ENCODE results near the gene FOXF1.

Gene FOXF1

DNA sequence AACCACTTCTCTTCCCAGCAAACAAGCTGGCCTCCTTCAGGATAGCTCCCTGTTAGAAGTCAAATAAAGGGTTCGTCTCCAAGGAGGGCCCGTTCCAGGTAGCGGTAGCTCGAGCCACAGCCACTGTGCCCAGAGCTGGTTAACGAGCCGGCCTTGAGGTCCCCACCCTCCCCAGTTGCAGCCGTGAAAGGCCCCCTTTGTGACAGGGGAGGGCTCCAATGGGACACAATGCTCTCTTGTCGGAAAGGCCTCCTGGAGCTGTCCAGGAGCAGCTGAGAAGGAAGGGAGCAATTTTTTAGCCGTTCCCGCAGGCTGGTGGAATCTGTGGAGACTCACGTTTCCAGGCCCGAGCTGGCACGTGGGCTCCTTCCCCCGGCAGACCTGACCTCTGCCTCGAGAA lies 29.9 kb upstream of the FOXF1 start:
- no peak for DNase-seq
- H3K27me3 Mint-ChIP-seq = peaks cover 44% of the 10 kb centered on the region
- H3K4me3 Mint-ChIP-seq = no peak overlapping the region
- no peaks in the 10 kb centered on the region for H3K36me3 Mint-ChIP-seq (ENCODE audit: low read depth)
- no peak overlapping the region for H3K27ac Mint-ChIP-seq
- peaks cover 2% of the 10 kb centered on the region for H3K9me3 Mint-ChIP-seq
- H3K4me1 Mint-ChIP-seq (ENCODE audit: low read depth) = no peaks in the 10 kb centered on the region

DNA sequence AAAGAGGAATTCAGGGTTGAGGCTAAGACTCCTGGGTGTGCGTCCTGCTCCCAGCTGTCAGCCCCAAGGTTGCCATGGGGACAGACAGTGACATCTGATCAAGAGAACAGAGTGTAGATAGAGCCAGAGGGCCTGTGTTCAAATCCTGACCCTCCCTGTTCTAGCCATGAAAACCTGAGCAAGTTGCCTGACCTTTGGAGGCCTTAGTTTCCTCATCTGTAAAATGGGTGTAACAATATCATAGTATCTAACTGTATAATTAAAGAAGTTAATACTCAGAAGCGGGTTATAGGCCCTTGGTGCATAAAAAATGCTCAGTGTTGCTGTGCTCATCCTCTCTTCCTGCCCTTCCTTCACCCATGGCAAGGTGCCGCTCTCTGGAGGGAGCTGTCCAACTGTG lies 28.7 kb upstream of the FOXF1 start:
- Mint-ChIP-seq H3K4me1 (ENCODE audit: low read depth) (no peaks in the 10 kb centered on the region), H3K9me3 (peaks cover 2% of the 10 kb centered on the region), H3K4me3 (no peak overlapping the region), H3K27ac (no peak overlapping the region), H3K27me3 (peaks cover 50% of the 10 kb centered on the region), H3K36me3 (ENCODE audit: low read depth) (no peaks in the 10 kb centered on the region)
- no peak for DNase-seq

DNA sequence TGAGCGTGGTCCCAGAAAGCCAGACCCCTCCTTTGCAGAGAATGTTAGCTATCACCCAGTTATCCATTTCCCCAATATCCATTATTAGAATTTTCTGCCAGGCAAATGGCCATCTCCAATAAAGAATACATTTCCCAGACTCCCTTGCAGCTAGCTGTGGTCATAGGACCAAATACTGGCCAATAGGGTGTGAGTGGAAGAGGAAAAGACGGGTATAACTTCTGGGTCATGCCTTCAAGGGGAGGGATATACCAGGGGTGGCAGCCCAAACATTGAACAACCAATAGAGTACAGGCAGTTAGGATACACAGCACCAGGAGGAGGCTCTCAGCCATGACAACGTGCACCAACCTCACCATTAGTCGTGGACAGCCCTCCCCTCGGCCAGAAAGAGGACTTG lies 26.1 kb upstream of the FOXF1 start:
- H3K27me3 Mint-ChIP-seq = peaks cover 47% of the 10 kb centered on the region
- no peak for DNase-seq
- no peaks in the 10 kb centered on the region for H3K36me3 Mint-ChIP-seq (ENCODE audit: low read depth)
- H3K9me3 Mint-ChIP-seq = peaks cover 2% of the 10 kb centered on the region
- no peak overlapping the region for H3K4me3 Mint-ChIP-seq
- H3K4me1 Mint-ChIP-seq (ENCODE audit: low read depth) = no peaks in the 10 kb centered on the region
- no peak overlapping the region for H3K27ac Mint-ChIP-seq

DNA sequence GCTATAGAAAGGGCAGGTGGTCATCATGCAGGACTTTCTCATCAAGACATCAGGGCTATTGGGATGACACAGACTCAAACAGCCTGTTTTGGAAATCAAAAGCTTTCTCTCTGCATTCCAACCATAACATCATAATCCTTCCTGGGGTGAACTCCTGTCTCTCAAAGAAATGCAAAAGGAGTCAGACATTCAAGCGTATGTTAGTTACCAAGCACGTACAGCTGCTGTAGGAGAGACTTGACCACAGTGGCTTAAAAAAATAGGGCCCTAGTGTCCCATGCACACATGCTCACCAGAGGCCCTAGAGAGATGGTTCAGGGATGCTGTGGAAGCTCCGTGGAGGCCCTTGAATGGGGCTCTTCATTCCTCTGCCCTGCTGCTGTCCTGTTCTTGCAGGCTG lies 24.6 kb upstream of the FOXF1 start:
- no peaks in the 10 kb centered on the region for H3K36me3 Mint-ChIP-seq (ENCODE audit: low read depth)
- peaks cover 2% of the 10 kb centered on the region for H3K9me3 Mint-ChIP-seq
- no peaks in the 10 kb centered on the region for H3K4me1 Mint-ChIP-seq (ENCODE audit: low read depth)
- DNase-seq = no peak
- no peak overlapping the region for H3K4me3 Mint-ChIP-seq
- peaks cover 54% of the 10 kb centered on the region for H3K27me3 Mint-ChIP-seq
- H3K27ac Mint-ChIP-seq = no peak overlapping the region

DNA sequence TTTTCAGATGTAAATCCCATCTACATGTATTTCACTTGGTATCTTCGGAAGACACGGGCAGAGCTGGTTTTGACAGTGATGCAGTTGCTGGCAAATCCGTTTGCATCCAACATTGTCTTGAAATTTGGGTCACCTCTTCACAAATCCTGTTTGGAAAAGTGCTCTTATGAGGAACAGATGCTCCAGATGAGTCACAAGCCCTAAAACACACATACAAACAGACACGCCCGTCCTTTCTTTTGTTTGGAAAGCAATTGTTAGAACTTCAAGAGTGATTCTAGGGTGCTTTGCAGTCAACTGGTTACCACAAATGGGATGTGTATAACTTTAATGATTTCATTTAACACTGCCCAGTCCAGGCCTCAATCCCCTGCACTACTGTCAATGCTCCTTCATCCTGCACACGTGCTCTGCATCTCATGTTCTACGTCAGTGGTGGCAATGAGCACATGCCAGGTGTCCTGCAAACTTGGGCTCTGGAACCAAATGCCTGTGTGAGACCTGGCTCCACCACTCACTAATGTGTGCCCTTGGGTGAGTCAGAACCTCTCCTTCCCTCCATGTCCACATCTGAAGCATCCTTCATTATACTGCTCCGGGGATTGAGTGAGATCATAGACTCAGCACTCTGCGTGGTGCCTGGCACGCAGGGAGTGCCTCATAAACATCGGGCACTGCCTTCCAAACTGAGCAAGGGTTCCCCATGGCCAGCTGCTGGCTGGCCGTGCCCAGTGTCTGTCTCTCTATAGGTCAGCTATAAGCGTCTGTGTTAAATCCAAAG lies 19.3 kb upstream of the FOXF1 start:
- DNase-seq = no peak
- Mint-ChIP-seq H3K9me3 (no peaks in the 10 kb centered on the region), H3K27me3 (peaks cover 87% of the 10 kb centered on the region), H3K27ac (no peak overlapping the region), H3K36me3 (ENCODE audit: low read depth) (no peaks in the 10 kb centered on the region), H3K4me3 (no peak overlapping the region), H3K4me1 (ENCODE audit: low read depth) (peaks cover 4% of the 10 kb centered on the region)

DNA sequence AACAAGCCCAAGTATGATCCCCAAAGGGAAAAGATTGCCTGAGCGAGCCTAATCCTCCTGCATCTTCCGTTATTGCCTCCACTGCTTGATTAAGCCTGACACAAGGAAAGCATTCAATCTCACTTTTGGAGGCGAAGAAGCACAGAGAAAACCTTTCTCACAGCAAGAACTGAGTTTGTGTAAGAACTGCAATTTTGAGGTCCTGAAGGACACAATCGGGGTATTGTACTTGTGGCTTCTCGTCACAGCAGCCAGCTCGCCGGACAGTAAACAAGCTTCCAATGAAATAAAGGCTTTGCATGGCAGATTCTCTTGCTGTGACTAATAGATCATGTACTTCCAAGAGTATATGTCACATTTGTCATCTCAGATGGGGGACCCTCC lies 18.7 kb upstream of the FOXF1 start:
- peaks cover 87% of the 10 kb centered on the region for H3K27me3 Mint-ChIP-seq
- H3K4me3 Mint-ChIP-seq = no peak overlapping the region
- H3K4me1 Mint-ChIP-seq (ENCODE audit: low read depth) = peaks cover 4% of the 10 kb centered on the region
- no peak for DNase-seq
- H3K27ac Mint-ChIP-seq = no peak overlapping the region
- no peaks in the 10 kb centered on the region for H3K9me3 Mint-ChIP-seq
- H3K36me3 Mint-ChIP-seq (ENCODE audit: low read depth) = no peaks in the 10 kb centered on the region

DNA sequence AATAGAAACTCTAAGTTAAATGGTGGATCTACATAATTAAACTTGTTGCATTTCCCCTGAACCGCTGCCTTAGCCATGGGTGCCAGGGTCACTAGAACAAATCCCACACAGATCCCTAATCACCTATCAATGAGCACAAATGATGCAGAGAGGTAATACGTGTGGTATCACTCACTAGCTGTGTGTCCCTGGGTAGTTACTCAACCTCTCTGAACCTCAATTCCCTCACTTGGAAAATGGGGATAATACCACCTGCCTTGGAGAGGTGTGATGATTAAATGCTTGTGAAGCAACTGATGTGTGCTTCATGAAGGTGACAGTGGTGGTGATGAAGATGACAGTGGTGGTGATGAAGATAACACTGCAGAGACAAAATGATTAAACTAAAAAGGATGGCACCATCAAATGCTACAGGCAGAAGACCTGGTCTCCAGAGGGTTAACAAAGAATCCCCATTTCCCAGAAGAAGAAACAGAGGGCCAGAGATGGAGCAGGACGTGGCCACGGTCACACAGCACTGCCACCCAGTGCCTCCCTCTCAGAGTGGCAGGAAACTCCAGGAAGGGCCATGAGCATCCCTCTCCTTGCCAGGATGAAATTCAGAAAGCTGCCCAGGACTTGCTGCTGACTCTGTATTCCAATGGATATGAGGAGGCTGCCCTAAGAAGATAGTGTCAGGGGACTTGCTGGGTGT lies 17.9 kb upstream of the FOXF1 start:
- Mint-ChIP-seq H3K27ac (no peak overlapping the region), H3K36me3 (ENCODE audit: low read depth) (no peaks in the 10 kb centered on the region), H3K4me1 (ENCODE audit: low read depth) (peaks cover 4% of the 10 kb centered on the region), H3K27me3 (peaks cover 91% of the 10 kb centered on the region), H3K4me3 (no peak overlapping the region), H3K9me3 (no peaks in the 10 kb centered on the region)
- no peak for DNase-seq

DNA sequence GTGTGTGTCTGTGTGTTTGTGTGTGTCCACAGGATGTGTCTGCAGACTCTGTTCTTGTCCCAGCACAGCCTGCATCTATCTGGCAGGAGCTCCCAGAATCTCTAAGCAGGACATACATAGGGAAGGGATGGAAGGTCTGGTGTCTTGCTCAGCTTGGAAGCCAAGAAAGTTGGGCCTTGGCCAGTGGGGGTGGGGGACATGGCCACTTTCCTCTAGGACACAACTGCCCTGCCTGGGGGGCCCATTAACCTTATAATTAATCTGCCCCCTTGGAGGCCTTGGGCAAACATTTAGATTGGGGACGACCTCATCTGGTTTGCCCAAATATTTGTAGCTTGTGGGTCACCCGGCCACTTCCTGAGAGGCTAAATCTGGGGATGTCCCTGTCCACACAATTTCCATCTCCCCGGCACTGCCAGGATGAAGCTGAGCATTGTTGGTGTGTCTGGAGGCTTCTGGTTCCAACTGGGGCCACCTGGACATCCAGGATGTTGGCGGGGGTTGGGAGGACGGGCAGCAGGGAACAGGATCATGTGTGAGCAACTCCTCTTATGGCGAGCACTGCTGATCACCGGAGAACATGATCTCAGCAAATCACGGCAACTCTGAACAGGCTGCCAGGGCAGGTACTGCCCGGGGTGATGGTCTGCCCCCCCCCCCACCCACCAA lies 17.2 kb upstream of the FOXF1 start:
- Mint-ChIP-seq H3K4me1 (ENCODE audit: low read depth) (peaks cover 4% of the 10 kb centered on the region), H3K9me3 (no peaks in the 10 kb centered on the region), H3K27me3 (peaks cover 92% of the 10 kb centered on the region), H3K4me3 (no peak overlapping the region), H3K36me3 (ENCODE audit: low read depth) (no peaks in the 10 kb centered on the region), H3K27ac (no peak overlapping the region)
- no peak for DNase-seq

DNA sequence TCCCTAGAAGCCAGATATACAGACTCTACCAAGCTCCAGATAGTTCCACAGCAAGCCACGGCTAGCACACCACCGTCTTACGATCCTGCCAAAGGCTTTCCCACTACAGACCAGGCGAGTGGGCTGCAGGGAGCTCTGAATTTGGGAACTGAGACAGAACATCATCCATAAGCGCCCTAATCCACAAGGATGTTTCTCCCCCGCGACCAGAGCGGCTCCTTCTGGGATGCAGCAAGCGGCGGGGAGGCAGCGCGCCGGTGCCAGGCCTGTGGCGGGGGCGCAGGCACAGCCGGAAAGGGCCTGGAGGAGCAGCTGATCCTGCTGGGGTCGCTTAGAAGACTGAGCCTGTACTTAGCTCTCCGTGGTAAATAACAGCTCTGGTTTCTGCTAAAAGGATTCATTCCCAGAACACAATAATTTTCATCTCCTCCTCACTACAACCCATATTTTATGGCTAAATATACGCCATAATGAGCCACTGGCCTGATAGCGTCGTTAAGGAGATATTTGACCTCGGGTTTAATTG lies 16.2 kb upstream of the FOXF1 start:
- no peak overlapping the region for H3K27ac Mint-ChIP-seq
- H3K4me3 Mint-ChIP-seq = no peak overlapping the region
- DNase-seq = no peak
- peaks cover 89% of the 10 kb centered on the region for H3K27me3 Mint-ChIP-seq
- peaks cover 6% of the 10 kb centered on the region for H3K4me1 Mint-ChIP-seq (ENCODE audit: low read depth)
- H3K36me3 Mint-ChIP-seq (ENCODE audit: low read depth) = no peaks in the 10 kb centered on the region
- no peaks in the 10 kb centered on the region for H3K9me3 Mint-ChIP-seq

DNA sequence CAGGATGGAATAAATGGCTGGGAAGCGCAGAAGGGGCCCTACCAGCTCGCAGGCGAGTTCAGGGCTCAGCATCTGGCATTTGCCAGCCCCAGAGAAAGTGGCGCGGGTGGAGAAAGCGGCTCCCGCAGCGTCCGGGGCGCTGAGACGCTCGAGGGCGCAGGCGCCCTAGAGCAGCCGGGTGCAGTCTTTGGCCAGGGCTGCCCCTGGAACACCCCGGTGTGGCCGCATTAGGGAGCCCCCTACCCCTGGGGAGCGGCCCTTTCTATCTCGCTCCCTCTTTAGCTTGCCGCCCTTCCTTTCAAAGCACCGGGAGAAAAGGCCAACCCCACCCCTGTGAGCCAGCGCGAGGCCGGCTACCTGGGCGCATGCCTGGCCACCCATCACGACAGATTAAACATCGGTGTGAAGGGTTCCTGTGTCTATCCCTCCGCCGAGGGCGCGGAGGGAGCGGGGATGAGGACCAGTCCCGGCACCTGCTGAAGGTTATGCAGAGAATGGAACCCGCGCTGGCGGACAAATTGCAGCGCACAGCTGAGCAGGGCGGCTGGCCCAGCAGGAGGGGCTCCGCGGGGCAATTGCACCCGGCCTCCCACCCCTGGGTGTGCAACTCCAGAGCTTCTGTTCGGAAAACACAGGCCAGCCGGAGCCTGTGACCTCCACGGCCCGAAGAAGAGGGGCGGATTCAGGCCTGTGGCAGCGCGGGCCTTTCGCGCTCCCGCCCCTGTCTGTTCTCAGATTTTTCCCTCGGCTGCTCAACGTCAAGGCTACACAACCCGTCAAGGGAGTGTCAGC lies 15.6 kb upstream of the FOXF1 start:
- Mint-ChIP-seq H3K27ac (no peak overlapping the region), H3K36me3 (ENCODE audit: low read depth) (no peaks in the 10 kb centered on the region), H3K27me3 (peaks cover 89% of the 10 kb centered on the region), H3K4me1 (ENCODE audit: low read depth) (peaks cover 6% of the 10 kb centered on the region), H3K4me3 (no peak overlapping the region), H3K9me3 (no peaks in the 10 kb centered on the region)
- DNase-seq = no peak

DNA sequence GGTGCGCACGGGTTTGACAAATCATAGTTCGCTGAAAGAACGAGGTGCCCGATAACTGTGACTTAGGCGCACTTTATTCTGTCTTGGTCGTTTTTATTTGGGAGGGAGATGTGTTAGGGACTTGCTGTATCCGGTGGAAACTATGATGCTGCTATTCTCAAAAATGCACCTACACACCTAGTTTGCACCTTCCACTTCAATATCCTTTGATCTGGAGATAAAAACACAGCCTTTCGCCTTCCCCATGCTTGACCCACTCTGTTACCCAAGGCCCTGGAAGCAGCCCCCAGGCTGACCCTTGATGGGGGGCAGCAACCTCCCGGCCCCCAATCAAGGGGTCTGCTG lies 15.0 kb upstream of the FOXF1 start:
- H3K4me1 Mint-ChIP-seq (ENCODE audit: low read depth) = peaks cover 6% of the 10 kb centered on the region
- H3K4me3 Mint-ChIP-seq = no peak overlapping the region
- no peaks in the 10 kb centered on the region for H3K9me3 Mint-ChIP-seq
- no peak for DNase-seq
- peaks cover 89% of the 10 kb centered on the region for H3K27me3 Mint-ChIP-seq
- H3K27ac Mint-ChIP-seq = no peak overlapping the region
- no peaks in the 10 kb centered on the region for H3K36me3 Mint-ChIP-seq (ENCODE audit: low read depth)

DNA sequence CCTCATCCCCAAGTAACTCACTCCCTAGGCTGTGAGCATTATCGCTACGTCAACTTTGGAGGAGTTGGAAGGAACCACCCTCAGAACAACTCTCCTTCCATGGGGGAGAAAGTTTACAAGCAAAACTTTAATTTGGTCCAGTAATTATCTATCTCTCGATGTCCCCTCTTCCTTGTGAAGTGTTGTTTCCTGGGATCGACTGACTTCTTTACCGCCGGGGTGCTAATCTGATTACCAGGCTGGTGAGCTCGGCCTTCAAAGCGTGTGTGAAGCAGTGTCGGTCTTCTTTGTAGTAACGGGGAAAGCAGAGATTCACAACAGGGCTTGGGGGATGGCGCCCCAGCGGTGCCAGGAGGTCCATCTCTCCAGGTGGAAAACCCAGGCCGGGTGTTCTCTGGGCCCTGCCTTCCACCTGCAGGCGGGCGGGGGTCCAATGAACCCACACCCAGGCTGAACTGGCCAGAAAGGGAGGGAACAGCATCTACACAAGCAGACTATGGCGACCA lies 14.5 kb upstream of the FOXF1 start:
- H3K27me3 Mint-ChIP-seq = peaks cover 89% of the 10 kb centered on the region
- H3K27ac Mint-ChIP-seq = no peak overlapping the region
- peaks cover 6% of the 10 kb centered on the region for H3K4me1 Mint-ChIP-seq (ENCODE audit: low read depth)
- no peaks in the 10 kb centered on the region for H3K36me3 Mint-ChIP-seq (ENCODE audit: low read depth)
- no peak overlapping the region for H3K4me3 Mint-ChIP-seq
- no peaks in the 10 kb centered on the region for H3K9me3 Mint-ChIP-seq
- DNase-seq = no peak

DNA sequence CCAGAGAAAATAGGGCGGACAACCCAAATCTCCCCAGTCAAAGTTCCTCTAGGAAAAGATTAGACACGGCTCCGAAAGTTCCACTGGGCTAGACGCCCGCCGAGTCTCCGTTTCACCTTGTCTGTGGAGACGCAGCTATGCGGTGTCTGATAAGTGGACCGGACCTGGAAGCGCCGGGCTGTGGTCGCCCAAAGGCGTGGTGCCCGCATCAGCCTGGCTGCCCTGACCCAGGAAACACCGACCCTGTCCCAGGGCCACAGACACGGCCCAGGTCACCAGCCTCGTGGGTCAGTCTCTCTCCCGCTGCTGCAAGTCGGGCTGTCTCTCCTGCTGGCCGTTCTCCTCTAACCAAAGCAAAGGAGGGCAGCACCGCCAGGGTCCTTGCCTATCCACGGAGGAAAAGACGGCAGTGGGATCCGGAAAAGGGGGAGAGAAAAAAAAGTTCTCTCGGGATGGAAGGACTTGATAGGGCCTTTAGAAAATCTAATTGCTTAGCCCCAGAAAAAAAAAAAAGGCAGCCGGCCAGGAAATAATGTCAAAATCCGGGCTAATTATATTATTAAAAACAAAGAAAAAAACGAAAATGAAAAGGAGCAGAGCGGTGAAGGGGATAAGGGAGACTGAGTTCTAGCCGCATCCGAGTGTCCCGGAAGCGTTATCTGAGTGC lies 13.9 kb upstream of the FOXF1 start:
- Mint-ChIP-seq H3K9me3 (no peaks in the 10 kb centered on the region), H3K36me3 (ENCODE audit: low read depth) (no peaks in the 10 kb centered on the region), H3K4me3 (no peak overlapping the region), H3K4me1 (ENCODE audit: low read depth) (peaks cover 6% of the 10 kb centered on the region), H3K27me3 (peaks cover 89% of the 10 kb centered on the region), H3K27ac (peak overlapping the region; percentile 33)
- no peak for DNase-seq

DNA sequence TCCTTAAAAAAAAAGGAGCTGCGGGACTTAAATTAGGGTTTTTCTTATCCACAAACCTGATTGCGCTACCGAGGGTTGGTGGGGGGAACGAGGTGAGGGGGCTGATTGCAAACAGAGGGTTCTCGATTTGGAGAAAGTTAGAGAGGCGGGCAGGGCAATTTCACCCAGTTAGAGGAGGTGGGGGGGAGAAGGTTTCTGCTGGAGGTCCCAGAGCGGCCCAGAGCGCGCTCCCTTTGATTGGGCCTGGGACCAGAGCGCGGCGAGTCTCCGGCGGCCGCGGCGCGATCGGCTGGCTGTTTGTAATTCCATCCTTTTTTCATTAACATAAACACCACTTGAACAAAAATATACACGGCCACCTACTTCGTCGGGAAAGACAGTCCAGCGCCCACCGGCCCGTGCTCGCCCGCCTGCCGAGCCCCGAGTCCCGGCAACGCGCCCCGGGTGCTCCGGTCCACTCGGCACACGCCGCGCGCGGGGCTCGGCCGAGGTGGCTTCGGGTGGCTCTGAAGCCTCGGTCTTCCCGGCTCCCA lies 13.3 kb upstream of the FOXF1 start:
- H3K27me3 Mint-ChIP-seq = peaks cover 89% of the 10 kb centered on the region
- H3K4me3 Mint-ChIP-seq = no peak overlapping the region
- DNase-seq = no peak
- no peaks in the 10 kb centered on the region for H3K36me3 Mint-ChIP-seq (ENCODE audit: low read depth)
- H3K27ac Mint-ChIP-seq = no peak overlapping the region
- no peaks in the 10 kb centered on the region for H3K9me3 Mint-ChIP-seq
- H3K4me1 Mint-ChIP-seq (ENCODE audit: low read depth) = peaks cover 6% of the 10 kb centered on the region
